ENCODE results near the gene ANKRD33B.

DNA sequence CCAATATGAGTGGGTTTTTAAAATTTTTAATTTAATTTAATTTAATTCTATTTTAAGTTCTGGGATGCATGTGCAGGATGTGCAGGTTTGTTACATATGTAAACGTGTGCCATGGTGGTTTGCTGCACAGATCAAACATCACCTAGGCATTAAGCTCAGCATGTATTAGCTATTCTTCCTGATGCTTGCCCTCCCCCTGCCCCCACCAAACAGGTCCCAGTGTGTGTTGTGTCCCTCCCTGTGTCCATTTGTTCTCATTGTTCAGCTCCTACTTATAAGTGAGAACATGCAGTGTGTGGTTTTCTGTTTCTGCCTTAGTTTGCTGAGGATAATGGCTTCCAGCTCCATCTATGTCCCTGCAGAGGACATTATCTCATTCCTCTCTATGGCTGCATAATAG lies 35.0 kb upstream of the ANKRD33B start:
- TF ChIP-seq CTCF (IDR thresholded peaks at IDR 0.05) (no peak), POLR2A (IDR thresholded peaks at IDR 0.05) (no peak)

Data from tibial nerve (tissue), 3 donors.